HepG2 (cell line): Measurements from ENCODE around the gene CPHXL2. TPM values are rescaled to one million over a fixed set of nuclear protein-coding genes. Genes with fewer than 3 reads are reported as not detected.

Experiments used
- ATAC-seq: fragments of 200-7000 bp; cut with Tn5 transposase; 3 replicates; pipeline ENCODE4 v1.9.1; 2020; ENCODE audit warnings: mild to moderate bottlenecking, moderate library complexity
- BruUV-seq: library from RNA; stranded (reverse); fragments of 400-500 nt; replicated peaks from 2 replicates; lab custom pipeline; 2021; lab: Mats Ljungman, UMichigan
- CTCF ChIA-PET: fragments of 300-600 bp; formaldehyde crosslinking; extraction: SDS; loops from one replicate; lab custom pipeline; 2021; ENCODE audit warnings: low total read pairs, inconsistent platforms, low intra/inter-chr PET ratio; lab: Yijun Ruan, JAX
- POLR2A ChIA-PET: fragments of 350-600 bp; sonication (Branson Sonifier 250); formaldehyde crosslinking; loops from one replicate; lab custom pipeline; 2020; ENCODE audit warnings: antibody characterized with exemption, inconsistent platforms; lab: Yijun Ruan, JAX
- DNase-seq: peaks from one replicate; pipeline ENCODE4 v3.0.0-alpha.2; 2015; ENCODE audit warnings: low spot score
- FAIRE-seq: peaks from 3 replicates; lab custom pipeline; 2011; peaks lifted over from hg19 to GRCh38; lab: Jason Lieb, UNC
- H2AFZ ChIP-seq: one replicate; pipeline ENCODE4 v1.6.1; 2011; ENCODE audit warnings: low read length, inconsistent platforms
- H3K27ac ChIP-seq: fragments of 300-600 bp; 3 replicates; pipeline ENCODE4 v1.8.0; 2011; ENCODE audit warnings: mixed run types, mild to moderate bottlenecking, mixed read lengths, low read length, inconsistent platforms; ENCODE audit not compliant: insufficient read depth; ENCODE audit errors: extremely low read length
- H3K27me3 ChIP-seq, 2 experiments: fragments of 200-600 bp in 1 of 2; 2 replicates in 1 of 2; 3 replicates in 1 of 2; pipeline versions ENCODE4 v1.6.0 to v1.8.0; 2011; ENCODE audit warnings: low read length in 2 of 2, mild to moderate bottlenecking in 2 of 2, moderate library complexity in 2 of 2, inconsistent platforms in 1 of 2; ENCODE audit not compliant: insufficient read depth in 2 of 2, control insufficient read depth in 1 of 2
- H3K36me3 ChIP-seq, 2 experiments: fragments of 200-600 bp in 1 of 2; replicated peaks in 1 of 2; 2 replicates in 1 of 2; 3 replicates in 1 of 2; pipeline versions ENCODE4 v1.5.1 to v1.8.0; 2011; ENCODE audit warnings: low read length in 2 of 2, inconsistent platforms in 1 of 2; ENCODE audit not compliant: insufficient read depth in 2 of 2, control insufficient read depth in 1 of 2
- H3K4me1 ChIP-seq: 2 replicates; pipeline ENCODE4 v1.5.1; 2012; ENCODE audit warnings: low read length, inconsistent platforms; ENCODE audit not compliant: insufficient read depth
- H3K4me2 ChIP-seq: 2 replicates; pipeline ENCODE4 v1.6.0; 2011; ENCODE audit warnings: low read depth, low read length, inconsistent platforms
- H3K4me3 ChIP-seq, 3 experiments: fragments of 200-600 bp in 1 of 3; sonication (generic), shearing (Covaris generic) in 1 of 3; replicated peaks in 1 of 3; 2 replicates each; pipeline ENCODE4 v1.5.1; 2011 to 2016; ENCODE audit warnings: low read length in 3 of 3, inconsistent platforms in 2 of 3, low read depth in 2 of 3, mild to moderate bottlenecking in 2 of 3, control low read depth in 1 of 3, mixed read lengths in 1 of 3; ENCODE audit not compliant: insufficient read depth in 1 of 3
- H3K79me2 ChIP-seq: one replicate; pipeline ENCODE4 v1.6.1; 2011; ENCODE audit warnings: low read length, inconsistent platforms; ENCODE audit not compliant: insufficient read depth
- H3K9ac ChIP-seq: 2 replicates; pipeline ENCODE4 v1.6.0; 2011; ENCODE audit warnings: mild to moderate bottlenecking, low read depth, low read length, inconsistent platforms; ENCODE audit not compliant: insufficient read depth
- H3K9me3 ChIP-seq: 2 replicates; pipeline ENCODE4 v1.5.1; 2012; ENCODE audit warnings: mild to moderate bottlenecking, low read length
- H4K20me1 ChIP-seq: 2 replicates; pipeline ENCODE4 v1.6.0; 2011; ENCODE audit warnings: inconsistent platforms, mild to moderate bottlenecking, low read length, moderate library complexity; ENCODE audit not compliant: insufficient read depth
- DDIT3 ChIP-seq: sonication (generic); formaldehyde crosslinking; IDR thresholded peaks from 2 replicates; pipeline ENCODE4 v1.4.0; 2020; ENCODE audit warnings: mild to moderate bottlenecking, missing genetic modification reagents
- GLMP ChIP-seq: sonication (generic); formaldehyde crosslinking; IDR thresholded peaks from 2 replicates; pipeline ENCODE4 v1.9.0; 2021; ENCODE audit warnings: missing genetic modification reagents, mild to moderate bottlenecking, borderline replicate concordance
- HOXD1 ChIP-seq: sonication (generic); formaldehyde crosslinking; IDR thresholded peaks from 2 replicates; pipeline ENCODE4 v1.5.0; 2020; ENCODE audit warnings: missing genetic modification reagents
- IRF9 ChIP-seq: sonication (generic); formaldehyde crosslinking; IDR thresholded peaks from 2 replicates; pipeline ENCODE4 v1.8.0; 2022; ENCODE audit warnings: missing genetic modification reagents, mild to moderate bottlenecking, borderline replicate concordance
- SOX5 ChIP-seq: IDR thresholded peaks from 2 replicates; pipeline ENCODE4 v1.6.1; 2016; ENCODE audit warnings: borderline replicate concordance
- TBX3 ChIP-seq: fragments of 450-650 bp; IDR thresholded peaks from 2 replicates; pipeline ENCODE4 v1.6.1; 2017; ENCODE audit warnings: antibody characterized with exemption, mild to moderate bottlenecking, inconsistent platforms, borderline replicate concordance
- THRA ChIP-seq: sonication (generic); formaldehyde crosslinking; IDR thresholded peaks from 2 replicates; pipeline ENCODE4 v1.4.0; 2020; ENCODE audit warnings: missing genetic modification reagents, borderline replicate concordance
- ZFP62 ChIP-seq: sonication (generic); formaldehyde crosslinking; IDR thresholded peaks from 2 replicates; pipeline ENCODE4 v1.4.0; 2020; ENCODE audit warnings: missing genetic modification reagents
- ZNF274 ChIP-seq: sonication (generic); formaldehyde crosslinking; IDR thresholded peaks from 2 replicates; pipeline ENCODE4 v1.5.1; 2020; ENCODE audit warnings: mild to moderate bottlenecking, missing genetic modification reagents
- ZNF337 ChIP-seq: sonication (generic); formaldehyde crosslinking; IDR thresholded peaks from 2 replicates; pipeline ENCODE4 v1.5.1; 2020; ENCODE audit warnings: missing genetic modification reagents, low read depth, mild to moderate bottlenecking, borderline replicate concordance
- ZNF501 ChIP-seq: sonication (generic); formaldehyde crosslinking; IDR thresholded peaks from 2 replicates; pipeline ENCODE4 v1.5.1; 2020; ENCODE audit warnings: mild to moderate bottlenecking, moderate library complexity, missing genetic modification reagents
- WGBS: methylation state at CpG from one replicate; pipeline ENCODE4 v1.1.6; 2017; ENCODE audit warnings: low lambda C conversion rate; 5-methylcytosine and 5-hydroxymethylcytosine counted together
- in situ Hi-C: cut with HindIII; loops from 2 replicates; pipeline ENCODE4 v1.10.0; 2017; ENCODE audit warnings: low pct_unique_long_range_greater_than_20kb; ENCODE audit not compliant: extremely low pct_ligation_motif_present
- intact Hi-C: fragments of 100-400 bp; cut with micrococcal nuclease; formaldehyde crosslinking; loops from one replicate; pipeline ENCODE4 v1.10.0; 2022; ENCODE audit not compliant: unreplicated experiment
- polyA plus RNA-seq, 8 experiments: library from polyadenylated mRNA; depleted of rRNA in 3 of 8; stranded (reverse) in 7 of 8; unstranded in 1 of 8; fragments of >200 nt; fragmentation: Illumina TruSeq in 4 of 8; extraction: Trizol in 4 of 8; gene quantifications; 2 replicates each; pipeline versions ENCODE4 v1.2.1 to v1.2.3, GENCODE V29; 2011 to 2016; ENCODE audit warnings: low read depth in 4 of 8, missing spikeins in 1 of 8, mixed read lengths in 1 of 8; ENCODE audit not compliant: insufficient read depth in 1 of 8
- total RNA-seq, 5 experiments: library from RNA; depleted of rRNA; stranded (reverse); fragments of >200 nt; fragmentation: Illumina TruSeq; extraction: Trizol; gene quantifications; 2 replicates each; pipeline ENCODE4 v1.2.3, GENCODE V29; 2016; ENCODE audit warnings: low read depth in 1 of 5
- TF ChIP-seq, protein P1 (sequence below): sonication (generic); formaldehyde crosslinking; IDR thresholded peaks from 2 replicates; pipeline ENCODE4 v1.8.1; 2022; ENCODE audit warnings: mild to moderate bottlenecking, missing genetic modification reagents
- TF ChIP-seq, protein P2 (sequence below): sonication (generic); formaldehyde crosslinking; IDR thresholded peaks from 2 replicates; pipeline ENCODE4 v1.4.0; 2020; ENCODE audit warnings: missing genetic modification reagents

Gene CPHXL2
- total and polyA plus RNA-seq, 2 of the 13 experiments (the other 11 are each of a cell fraction or from before 2014, with no cell fraction given), result not detected

- TF ChIP-seq ZNF337 (CRISPR knock-in tag) (no peak), HOXD1 (CRISPR knock-in tag) (no peak), GLMP (no peak)
- TF ChIP-seq, protein P1, sequence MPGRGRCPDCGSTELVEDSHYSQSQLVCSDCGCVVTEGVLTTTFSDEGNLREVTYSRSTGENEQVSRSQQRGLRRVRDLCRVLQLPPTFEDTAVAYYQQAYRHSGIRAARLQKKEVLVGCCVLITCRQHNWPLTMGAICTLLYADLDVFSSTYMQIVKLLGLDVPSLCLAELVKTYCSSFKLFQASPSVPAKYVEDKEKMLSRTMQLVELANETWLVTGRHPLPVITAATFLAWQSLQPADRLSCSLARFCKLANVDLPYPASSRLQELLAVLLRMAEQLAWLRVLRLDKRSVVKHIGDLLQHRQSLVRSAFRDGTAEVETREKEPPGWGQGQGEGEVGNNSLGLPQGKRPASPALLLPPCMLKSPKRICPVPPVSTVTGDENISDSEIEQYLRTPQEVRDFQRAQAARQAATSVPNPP (CRISPR knock-in tag), result no peak
- TF ChIP-seq, all 625 proteins: peak for 0
These were observed 24.6 kb upstream of the CPHXL2 start, which contains the start of gene DUXB (continued) for GRCh38 chr16:75701361-75701760.

DNA sequence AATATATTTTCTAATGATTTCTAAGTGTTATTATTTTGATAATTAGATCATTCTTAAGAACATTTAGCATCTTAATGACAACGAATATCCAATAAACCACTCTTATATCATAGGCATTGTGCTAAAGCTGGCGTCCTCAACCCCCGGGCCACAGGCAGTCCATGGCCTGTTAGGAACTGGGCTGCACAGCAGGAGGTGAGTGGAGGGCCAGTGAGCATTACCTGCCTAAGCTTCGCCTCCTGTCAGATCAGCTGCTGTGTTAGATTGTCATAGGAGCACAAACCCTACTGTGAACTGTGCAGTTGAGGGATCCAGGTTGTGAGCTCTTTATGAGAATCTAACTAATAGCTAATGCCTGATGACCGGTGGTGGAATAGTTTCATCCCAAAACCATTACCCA lies 20.8 kb upstream of the CPHXL2 start:
- in situ Hi-C loops (no loop called here), intact Hi-C loops (no loop called here)
- no peak overlapping the region for H3K4me3 ChIP-seq
- no peak overlapping the region for H3K27ac ChIP-seq
- no peaks in the 10 kb centered on the region for H3K27me3 ChIP-seq
- no peak overlapping the region for H2AFZ ChIP-seq
- DNase-seq, result no peak
- no peak overlapping the region for H3K9ac ChIP-seq
- BruUV-seq, result no TSS peak
- POLR2A ChIA-PET, result no interaction called here
- CTCF ChIA-PET, result no interaction called here
- H4K20me1 ChIP-seq, result no peaks in the 10 kb centered on the region
- 34% methylated on average over 5 of the region's 5 CpGs for WGBS
- no peaks in the 10 kb centered on the region for H3K79me2 ChIP-seq
- no peaks in the 10 kb centered on the region for H3K9me3 ChIP-seq
- no peak for FAIRE-seq
- H3K4me2 ChIP-seq, result no peak overlapping the region
- no peak for TF ChIP-seq SOX5
- TF ChIP-seq TBX3, result no peak
- TF ChIP-seq IRF9 (CRISPR knock-in tag), result no peak
- TF ChIP-seq DDIT3, result no peak
- TF ChIP-seq, protein P2, sequence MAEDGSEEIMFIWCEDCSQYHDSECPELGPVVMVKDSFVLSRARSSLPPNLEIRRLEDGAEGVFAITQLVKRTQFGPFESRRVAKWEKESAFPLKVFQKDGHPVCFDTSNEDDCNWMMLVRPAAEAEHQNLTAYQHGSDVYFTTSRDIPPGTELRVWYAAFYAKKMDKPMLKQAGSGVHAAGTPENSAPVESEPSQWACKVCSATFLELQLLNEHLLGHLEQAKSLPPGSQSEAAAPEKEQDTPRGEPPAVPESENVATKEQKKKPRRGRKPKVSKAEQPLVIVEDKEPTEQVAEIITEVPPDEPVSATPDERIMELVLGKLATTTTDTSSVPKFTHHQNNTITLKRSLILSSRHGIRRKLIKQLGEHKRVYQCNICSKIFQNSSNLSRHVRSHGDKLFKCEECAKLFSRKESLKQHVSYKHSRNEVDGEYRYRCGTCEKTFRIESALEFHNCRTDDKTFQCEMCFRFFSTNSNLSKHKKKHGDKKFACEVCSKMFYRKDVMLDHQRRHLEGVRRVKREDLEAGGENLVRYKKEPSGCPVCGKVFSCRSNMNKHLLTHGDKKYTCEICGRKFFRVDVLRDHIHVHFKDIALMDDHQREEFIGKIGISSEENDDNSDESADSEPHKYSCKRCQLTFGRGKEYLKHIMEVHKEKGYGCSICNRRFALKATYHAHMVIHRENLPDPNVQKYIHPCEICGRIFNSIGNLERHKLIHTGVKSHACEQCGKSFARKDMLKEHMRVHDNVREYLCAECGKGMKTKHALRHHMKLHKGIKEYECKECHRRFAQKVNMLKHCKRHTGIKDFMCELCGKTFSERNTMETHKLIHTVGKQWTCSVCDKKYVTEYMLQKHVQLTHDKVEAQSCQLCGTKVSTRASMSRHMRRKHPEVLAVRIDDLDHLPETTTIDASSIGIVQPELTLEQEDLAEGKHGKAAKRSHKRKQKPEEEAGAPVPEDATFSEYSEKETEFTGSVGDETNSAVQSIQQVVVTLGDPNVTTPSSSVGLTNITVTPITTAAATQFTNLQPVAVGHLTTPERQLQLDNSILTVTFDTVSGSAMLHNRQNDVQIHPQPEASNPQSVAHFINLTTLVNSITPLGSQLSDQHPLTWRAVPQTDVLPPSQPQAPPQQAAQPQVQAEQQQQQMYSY, result no peak
- TF ChIP-seq ZNF274, result no peak
- TF ChIP-seq ZFP62 (CRISPR knock-in tag), result no peak
- TF ChIP-seq THRA, result no peak
- no peak for TF ChIP-seq ZNF501 (CRISPR knock-in tag)
- H3K4me1 ChIP-seq, result no peaks in the 10 kb centered on the region
- no peaks in the 10 kb centered on the region for H3K36me3 ChIP-seq
- no peak for ATAC-seq
